Heart left ventricle (tissue), 13 donors: ENCODE data around the gene PPAN.

ENCODE experiments used
- POLR2A ChIP-seq, 2 donors: fragments of 450-650 bp; IDR thresholded peaks; one replicate each; pipeline ENCODE4 v1.6.1; 2017; ENCODE audit warnings: antibody characterized with exemption in 2 of 2, mild to moderate bottlenecking in 2 of 2, moderate library complexity in 2 of 2
- TF ChIP-seq, protein P1 (sequence below), 12 donors: fragments of 200-600 bp; sonication (generic) in 4 of 12; IDR thresholded peaks; one replicate each; pipeline versions ENCODE4 v1.5.0 to v1.8.0; 2018 to 2022; ENCODE audit warnings: antibody characterized with exemption in 12 of 12, mild to moderate bottlenecking in 5 of 12
- donor health status: ischemic (EF 13 %, LVEDD 7.1; RV severe dilation, severe dysfunction).
- donor health status: DM: no; HTN: yes; CAD: no.
- donor health status: DM: no; HTN: no; CAD: no.
- donor health status: ischemic (EF 25% LVEDD 6.9; RV normal size, moderate dysfunction).
- donor health status: ischemic (EF 25% LVEDD 5.7; RV mildly dilated, moderate dysfunction).
- donor health status: ischemic (EF 35%, LVEDD 5.7; RV mildly dilated, moderate dysfunction).
- donor health status: nonischemic (EF 11% LVEDD 7.7; RV severe dilation, severe dysfunction).
- donor health status: DM: yes; HTN: yes; CAD: no.
- donor health status: PGD.
- donor health status: ischemic (EF 29% LVEDD 5.4; RV normal size, mild dysfunction).
- donor health status: nonischemic (EF 23%, LVEDD 6.1; RV moderate dilation, normal function).

- TF ChIP-seq, protein P1, sequence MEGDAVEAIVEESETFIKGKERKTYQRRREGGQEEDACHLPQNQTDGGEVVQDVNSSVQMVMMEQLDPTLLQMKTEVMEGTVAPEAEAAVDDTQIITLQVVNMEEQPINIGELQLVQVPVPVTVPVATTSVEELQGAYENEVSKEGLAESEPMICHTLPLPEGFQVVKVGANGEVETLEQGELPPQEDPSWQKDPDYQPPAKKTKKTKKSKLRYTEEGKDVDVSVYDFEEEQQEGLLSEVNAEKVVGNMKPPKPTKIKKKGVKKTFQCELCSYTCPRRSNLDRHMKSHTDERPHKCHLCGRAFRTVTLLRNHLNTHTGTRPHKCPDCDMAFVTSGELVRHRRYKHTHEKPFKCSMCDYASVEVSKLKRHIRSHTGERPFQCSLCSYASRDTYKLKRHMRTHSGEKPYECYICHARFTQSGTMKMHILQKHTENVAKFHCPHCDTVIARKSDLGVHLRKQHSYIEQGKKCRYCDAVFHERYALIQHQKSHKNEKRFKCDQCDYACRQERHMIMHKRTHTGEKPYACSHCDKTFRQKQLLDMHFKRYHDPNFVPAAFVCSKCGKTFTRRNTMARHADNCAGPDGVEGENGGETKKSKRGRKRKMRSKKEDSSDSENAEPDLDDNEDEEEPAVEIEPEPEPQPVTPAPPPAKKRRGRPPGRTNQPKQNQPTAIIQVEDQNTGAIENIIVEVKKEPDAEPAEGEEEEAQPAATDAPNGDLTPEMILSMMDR (IDR thresholded peaks at IDR 0.05): no peak
- TF ChIP-seq POLR2A (IDR thresholded peaks at IDR 0.05): no peak
These were observed 1.7 kb downstream of the PPAN start for GRCh38 chr19:10107817-10108367.
